Esophagus squamous epithelium (tissue), 5 donors: Measurements from ENCODE around the gene ACVR2B. TPM values are rescaled to one million over a fixed set of nuclear protein-coding genes. Genes with fewer than 3 reads are reported as not detected.

Experiments used
- DNase-seq: peaks from one replicate; lab custom pipeline; 2025; lab: John Stamatoyannopoulos, UW
- H3K27ac ChIP-seq, 4 donors: fragments of 200-600 bp; sonication (generic); one replicate each; pipeline ENCODE4 v1.5.1; 2016 to 2019; ENCODE audit warnings: mild to moderate bottlenecking in 1 of 4
- H3K27me3 ChIP-seq, 4 donors: fragments of 200-600 bp; sonication (generic); 1 replicate in 3 of 4; 2 replicates in 1 of 4; pipeline versions ENCODE4 v1.5.1 to v1.6.0; 2017 to 2021; ENCODE audit warnings: antibody characterized with exemption in 1 of 4
- H3K36me3 ChIP-seq, 3 donors: fragments of 200-600 bp; sonication (generic); one replicate each; pipeline ENCODE4 v1.5.1; 2016 to 2019
- H3K4me1 ChIP-seq, 3 donors: fragments of 200-600 bp; sonication (generic); one replicate each; pipeline ENCODE4 v1.5.1; 2017 to 2019
- H3K4me3 ChIP-seq, 4 donors: fragments of 200-600 bp; sonication (generic); 1 replicate in 3 of 4; 2 replicates in 1 of 4; pipeline ENCODE4 v1.5.1; 2016 to 2019; ENCODE audit warnings: mild to moderate bottlenecking in 2 of 4, moderate library complexity in 1 of 4
- H3K9me3 ChIP-seq, 3 donors: fragments of 200-600 bp; sonication (generic); one replicate each; pipeline ENCODE4 v1.5.1; 2016 to 2019
- CTCF ChIP-seq, 6 experiments: fragments of 450-650 bp in 4 of 6; fragments of 200-600 bp in 2 of 6; sonication (generic) in 2 of 6; IDR thresholded peaks; one replicate each; pipeline ENCODE4 v1.5.1; 2016 to 2019; ENCODE audit warnings: antibody characterized with exemption in 6 of 6, mild to moderate bottlenecking in 4 of 6, moderate library complexity in 4 of 6
- POLR2A ChIP-seq, 4 donors: fragments of 450-650 bp; IDR thresholded peaks; one replicate each; pipeline ENCODE4 v1.6.1; 2017; ENCODE audit warnings: antibody characterized with exemption in 4 of 4, mild to moderate bottlenecking in 4 of 4, moderate library complexity in 3 of 4
- WGBS, 2 donors: methylation state at CpG; one replicate each; pipeline ENCODE4 v1.1.5; 2018; 5-methylcytosine and 5-hydroxymethylcytosine counted together
- intact Hi-C: fragments of 100-400 bp; cut with DNase I; formaldehyde crosslinking; loops from one replicate; pipeline ENCODE4 v1.15.0; 2022
- total RNA-seq, 4 donors: library from RNA; depleted of rRNA; stranded (reverse); fragments of >200 nt; gene quantifications; one replicate each; pipeline ENCODE4 v1.1.0, GENCODE V29; 2016
- donor health status: DM: yes; HTN: yes; CAD: no.

The ACVR2B gene
- total RNA-seq, 4 donors from 2014 or later: 1.1 to 4.0 (median 2.4) TPM

- intact Hi-C loops: no loop called here
- no peaks in the 10 kb centered on the region for H3K27me3 ChIP-seq
- no peak overlapping the region for H3K27ac ChIP-seq
- peaks cover 0 to 54% (median 0%) of the 10 kb centered on the region in 3 donors for H3K36me3 ChIP-seq
- peaks cover 0 to 15% (median 0%) of the 10 kb centered on the region in 3 donors for H3K4me1 ChIP-seq
- WGBS, 2 donors: 54 to 60% methylated on average over 2 of the region's 2 CpGs
- no peak overlapping the region for H3K4me3 ChIP-seq
- no peaks in the 10 kb centered on the region for H3K9me3 ChIP-seq
- TF ChIP-seq CTCF (IDR thresholded peaks at IDR 0.05) (no peak), POLR2A (IDR thresholded peaks at IDR 0.05) (no peak)
- no peak for DNase-seq
Observed at GRCh38 chr3:38500688-38501417, 47.2 kb downstream of the ACVR2B start.

GRCh38 chr3:38507120-38507519 lies 53.4 kb downstream of the ACVR2B start:
- 77 to 82% methylated on average over 2 of the region's 2 CpGs for WGBS, 2 donors

GRCh38 chr3:38509732-38510131 lies 56.0 kb downstream of the ACVR2B start:
- no peaks in the 10 kb centered on the region for H3K4me1 ChIP-seq
- H3K4me3 ChIP-seq: no peak overlapping the region
- H3K27ac ChIP-seq: no peak overlapping the region
- no peaks in the 10 kb centered on the region for H3K27me3 ChIP-seq
- H3K36me3 ChIP-seq: peaks cover 0 to 66% (median 9%) of the 10 kb centered on the region in 3 donors
- intact Hi-C loops: no loop called here
- H3K9me3 ChIP-seq: no peaks in the 10 kb centered on the region
- 81 to 92% methylated on average over 2 of the region's 2 CpGs for WGBS, 2 donors
- no peak for DNase-seq
- TF ChIP-seq POLR2A (IDR thresholded peaks at IDR 0.05) (no peak), CTCF (IDR thresholded peaks at IDR 0.05) (no peak)

More at GRCh38 chr3:38507120-38507519, 53.4 kb downstream of the ACVR2B start:
- H3K27me3 ChIP-seq: no peaks in the 10 kb centered on the region
- H3K9me3 ChIP-seq: no peaks in the 10 kb centered on the region
- intact Hi-C loops: no loop called here
- H3K4me1 ChIP-seq: no peaks in the 10 kb centered on the region
- no peak overlapping the region for H3K27ac ChIP-seq
- peaks cover 0 to 69% (median 9%) of the 10 kb centered on the region in 3 donors for H3K36me3 ChIP-seq
- no peak for TF ChIP-seq CTCF (IDR thresholded peaks at IDR 0.05)
- TF ChIP-seq POLR2A (IDR thresholded peaks at IDR 0.05): no peak
- H3K4me3 ChIP-seq: no peak overlapping the region
- no peak for DNase-seq

GRCh38 chr3:38510631-38511030 lies 56.9 kb downstream of the ACVR2B start:
- H3K27me3 ChIP-seq: no peaks in the 10 kb centered on the region
- intact Hi-C loops: no loop called here
- no peak for DNase-seq
- H3K9me3 ChIP-seq: no peaks in the 10 kb centered on the region
- H3K4me1 ChIP-seq: no peaks in the 10 kb centered on the region
- H3K36me3 ChIP-seq: peaks cover 0 to 66% (median 9%) of the 10 kb centered on the region in 3 donors
- no peak overlapping the region for H3K4me3 ChIP-seq
- TF ChIP-seq POLR2A (IDR thresholded peaks at IDR 0.05) (no peak), CTCF (IDR thresholded peaks at IDR 0.05) (no peak)
- no peak overlapping the region for H3K27ac ChIP-seq

GRCh38 chr3:38511546-38511945 lies 57.9 kb downstream of the ACVR2B start:
- Histone ChIP-seq H3K36me3 (peaks cover 0 to 64% (median 9%) of the 10 kb centered on the region in 3 donors), H3K4me3 (no peak overlapping the region), H3K27ac (no peak overlapping the region), H3K9me3 (no peaks in the 10 kb centered on the region), H3K27me3 (no peaks in the 10 kb centered on the region), H3K4me1 (no peaks in the 10 kb centered on the region)
- intact Hi-C loops: no loop called here
- DNase-seq: no peak
- TF ChIP-seq POLR2A (IDR thresholded peaks at IDR 0.05) (no peak), CTCF (IDR thresholded peaks at IDR 0.05) (no peak)
- 86 to 88% methylated on average over 3 of the region's 3 CpGs for WGBS, 2 donors
